ENCODE results near the gene C1orf35.

The C1orf35 gene

GRCh38 chr1:228072658-228073043, 30.5 kb downstream of the C1orf35 start:
- DNase-seq (ENCODE audit: low read depth in 1 of 2, low spot score in 1 of 2): no peak
- no peak overlapping the region for H3K27ac ChIP-seq (replicated peaks)
- H3K4me3 ChIP-seq (replicated peaks; ENCODE audit: insufficient read depth, low read length): no peak overlapping the region
- peaks cover 9% of the 10 kb centered on the region for H3K27me3 ChIP-seq (ENCODE audit: insufficient read depth, poor library complexity, severe bottlenecking)
- TF ChIP-seq REST (IDR thresholded peaks at IDR 0.05; ENCODE audit: insufficient replicate concordance, low read depth) (no peak), POLR2AphosphoS5 (IDR thresholded peaks at IDR 0.05; ENCODE audit: low read depth) (no peak), CTCF (IDR thresholded peaks at IDR 0.05; ENCODE audit: insufficient read depth, low read length) (no peak), SPI1 (IDR thresholded peaks at IDR 0.05; ENCODE audit: borderline replicate concordance, low read depth) (no peak), GABPA (IDR thresholded peaks at IDR 0.05; ENCODE audit: low read depth) (no peak)

GRCh38 chr1:228071839-228072657, 31.1 kb downstream of the C1orf35 start:
- Histone ChIP-seq H3K27ac (replicated peaks) (no peak overlapping the region), H3K27me3 (ENCODE audit: insufficient read depth, poor library complexity, severe bottlenecking) (peaks cover 9% of the 10 kb centered on the region), H3K4me3 (replicated peaks; ENCODE audit: insufficient read depth, low read length) (no peak overlapping the region)
- TF ChIP-seq SPI1 (IDR thresholded peaks at IDR 0.05; ENCODE audit: borderline replicate concordance, low read depth) (no peak), GABPA (IDR thresholded peaks at IDR 0.05; ENCODE audit: low read depth) (no peak), REST (IDR thresholded peaks at IDR 0.05; ENCODE audit: insufficient replicate concordance, low read depth) (no peak), CTCF (IDR thresholded peaks at IDR 0.05; ENCODE audit: insufficient read depth, low read length) (no peak), POLR2AphosphoS5 (IDR thresholded peaks at IDR 0.05; ENCODE audit: low read depth) (no peak)
- DNase-seq (ENCODE audit: low read depth in 1 of 2, low spot score in 1 of 2): no peak

- H3K4me3 ChIP-seq (replicated peaks; ENCODE audit: insufficient read depth, low read length): no peak overlapping the region
- no peak for TF ChIP-seq CTCF (IDR thresholded peaks at IDR 0.05; ENCODE audit: insufficient read depth, low read length)
- no peak for TF ChIP-seq REST (IDR thresholded peaks at IDR 0.05; ENCODE audit: insufficient replicate concordance, low read depth)
- no peak for TF ChIP-seq SPI1 (IDR thresholded peaks at IDR 0.05; ENCODE audit: borderline replicate concordance, low read depth)
- TF ChIP-seq POLR2AphosphoS5 (IDR thresholded peaks at IDR 0.05; ENCODE audit: low read depth): no peak
- TF ChIP-seq GABPA (IDR thresholded peaks at IDR 0.05; ENCODE audit: low read depth): no peak
- no peak for DNase-seq (ENCODE audit: low read depth in 1 of 2, low spot score in 1 of 2)
- H3K27ac ChIP-seq (replicated peaks): no peak overlapping the region
- peaks cover 9% of the 10 kb centered on the region for H3K27me3 ChIP-seq (ENCODE audit: insufficient read depth, poor library complexity, severe bottlenecking)
Measured at GRCh38 chr1:228070851-228071250, 32.3 kb downstream of the C1orf35 start.
